SU-DHL-6 (cell line): ENCODE measurements around the gene EMID1.
"Not testable (repeated sequence)": the region's sequence is repeated elsewhere in the genome, so short reads cannot be mapped to it uniquely, and the experiment has no call there.

Source experiments
- H2AFZ ChIP-seq: fragments of 200-600 bp; sonication (generic); 2 replicates; pipeline ENCODE4 v1.6.1; 2014; ENCODE audit warnings: low read depth, mild to moderate bottlenecking, moderate library complexity, mixed read lengths, antibody characterized with exemption, low read length; ENCODE audit not compliant: severe bottlenecking
- H3F3A ChIP-seq: fragments of 200-600 bp; shearing (Covaris generic); 2 replicates; pipeline ENCODE4 v1.6.0; 2016; ENCODE audit warnings: antibody characterized with exemption, mild to moderate bottlenecking; ENCODE audit not compliant: insufficient read depth
- H3K27ac ChIP-seq: fragments of 200-600 bp; sonication (generic); 2 replicates; pipeline ENCODE4 v1.5.1; 2016; ENCODE audit warnings: low read depth, mild to moderate bottlenecking, low read length, moderate library complexity, mixed read lengths
- H3K27me3 ChIP-seq: fragments of 200-600 bp; sonication (generic), shearing (Covaris generic); 2 replicates; pipeline ENCODE4 v1.6.0; 2014; ENCODE audit warnings: mild to moderate bottlenecking, low read length
- H3K36me3 ChIP-seq: fragments of 200-600 bp; sonication (generic); 2 replicates; pipeline ENCODE4 v1.6.1; 2014; ENCODE audit warnings: mild to moderate bottlenecking, low read length, mixed read lengths
- H3K4me2 ChIP-seq: fragments of 300-600, 200-600 bp; shearing (Covaris generic), sonication (generic); 2 replicates; pipeline ENCODE4 v1.6.0; 2014; ENCODE audit warnings: low read length, low read depth, mild to moderate bottlenecking; ENCODE audit not compliant: poor library complexity, severe bottlenecking
- H3K4me3 ChIP-seq: fragments of 200-600 bp; sonication (generic); 2 replicates; pipeline ENCODE4 v1.5.1; 2014; ENCODE audit warnings: antibody characterized with exemption, low read length, mild to moderate bottlenecking, mixed read lengths; ENCODE audit not compliant: insufficient read depth, poor library complexity, severe bottlenecking
- H3K79me2 ChIP-seq: fragments of 200-600 bp; sonication (generic); 2 replicates; pipeline ENCODE4 v1.6.1; 2014; ENCODE audit warnings: mild to moderate bottlenecking, low read length, moderate library complexity; ENCODE audit not compliant: insufficient read depth
- H3K9ac ChIP-seq: fragments of 200-600 bp; sonication (generic); 2 replicates; pipeline ENCODE4 v1.7.0; 2014; ENCODE audit warnings: mild to moderate bottlenecking, low read length
- H3K9me2 ChIP-seq: fragments of 200-600 bp; sonication (generic); replicated peaks from 2 replicates; pipeline ENCODE4 v1.6.1; 2014; ENCODE audit warnings: low read length; ENCODE audit not compliant: insufficient read depth
- H3K9me3 ChIP-seq: fragments of 200-600 bp; sonication (generic); 2 replicates; pipeline ENCODE4 v1.6.1; 2014; ENCODE audit warnings: low read length, mixed read lengths; ENCODE audit not compliant: insufficient read depth
- H4K20me1 ChIP-seq: fragments of 200-600 bp; sonication (generic); 2 replicates; pipeline ENCODE4 v1.6.1; 2014; ENCODE audit warnings: low read depth, mild to moderate bottlenecking, antibody characterized with exemption, low read length, moderate library complexity, mixed read lengths
- CTCF ChIP-seq: fragments of 200-600 bp; sonication (generic); IDR thresholded peaks from one replicate; pipeline ENCODE4 v1.5.1; 2017; ENCODE audit warnings: antibody characterized with exemption, mild to moderate bottlenecking, low read length, moderate library complexity; ENCODE audit not compliant: insufficient read depth, poor library complexity, severe bottlenecking
- EZH2phosphoT487 ChIP-seq: fragments of 200-600 bp; sonication (generic), shearing (Covaris generic); conservative IDR thresholded peaks from 2 replicates; pipeline ENCODE4 v1.6.1; 2018; ENCODE audit warnings: mild to moderate bottlenecking, antibody characterized with exemption, low read length, moderate library complexity, mixed read lengths

The EMID1 gene

DNA sequence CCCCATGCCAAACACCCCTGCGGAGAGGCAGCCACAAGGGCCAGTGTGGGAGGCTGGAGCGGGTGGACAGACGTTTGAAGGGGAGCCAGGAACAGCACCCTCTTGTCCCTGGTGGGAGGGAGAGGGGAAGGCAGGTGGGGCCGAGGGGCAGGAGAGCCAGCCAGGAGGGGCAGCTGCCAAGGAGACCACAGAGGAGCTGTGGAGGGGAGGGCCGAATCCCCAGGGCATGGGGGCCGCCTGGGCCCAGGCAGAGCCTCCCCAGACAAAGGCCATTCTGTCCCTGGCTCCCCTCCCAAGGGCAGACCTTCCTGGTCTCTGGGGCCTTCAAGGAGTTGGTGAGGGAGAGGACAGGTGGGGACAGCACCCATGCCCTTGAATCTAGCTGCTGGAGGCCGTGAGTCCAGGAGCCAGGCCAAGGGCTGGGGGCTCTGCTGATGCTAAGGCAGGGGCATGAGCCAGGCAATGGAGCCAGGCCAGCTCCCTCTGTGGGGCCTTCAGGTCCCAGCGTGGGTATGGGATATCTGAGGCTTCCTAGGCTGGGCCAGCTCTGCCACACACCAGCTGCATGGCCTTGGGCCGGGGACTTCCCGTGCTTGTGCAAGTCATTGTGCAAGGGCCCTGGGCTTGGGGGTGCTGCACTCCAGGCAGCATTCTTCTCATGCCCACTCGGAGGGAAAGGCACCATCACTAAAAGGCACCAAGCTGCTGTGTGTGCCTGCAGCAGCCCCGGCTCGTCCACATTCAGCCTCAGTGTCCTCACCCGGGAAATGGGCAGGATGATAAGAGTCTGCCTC, 11.4 kb downstream of the EMID1 start:
- H3F3A ChIP-seq: no peaks in the 10 kb centered on the region
- no peak for TF ChIP-seq EZH2phosphoT487
- no peaks in the 10 kb centered on the region for H4K20me1 ChIP-seq
- H2AFZ ChIP-seq: no peak overlapping the region
- H3K4me3 ChIP-seq: no peak overlapping the region
- no peaks in the 10 kb centered on the region for H3K9me3 ChIP-seq
- H3K9me2 ChIP-seq: no peaks in the 10 kb centered on the region
- H3K9ac ChIP-seq: no peak overlapping the region
- H3K4me2 ChIP-seq: no peak overlapping the region
- no peaks in the 10 kb centered on the region for H3K36me3 ChIP-seq
- no peak overlapping the region for H3K27ac ChIP-seq
- no peaks in the 10 kb centered on the region for H3K27me3 ChIP-seq
- no peaks in the 10 kb centered on the region for H3K79me2 ChIP-seq

DNA sequence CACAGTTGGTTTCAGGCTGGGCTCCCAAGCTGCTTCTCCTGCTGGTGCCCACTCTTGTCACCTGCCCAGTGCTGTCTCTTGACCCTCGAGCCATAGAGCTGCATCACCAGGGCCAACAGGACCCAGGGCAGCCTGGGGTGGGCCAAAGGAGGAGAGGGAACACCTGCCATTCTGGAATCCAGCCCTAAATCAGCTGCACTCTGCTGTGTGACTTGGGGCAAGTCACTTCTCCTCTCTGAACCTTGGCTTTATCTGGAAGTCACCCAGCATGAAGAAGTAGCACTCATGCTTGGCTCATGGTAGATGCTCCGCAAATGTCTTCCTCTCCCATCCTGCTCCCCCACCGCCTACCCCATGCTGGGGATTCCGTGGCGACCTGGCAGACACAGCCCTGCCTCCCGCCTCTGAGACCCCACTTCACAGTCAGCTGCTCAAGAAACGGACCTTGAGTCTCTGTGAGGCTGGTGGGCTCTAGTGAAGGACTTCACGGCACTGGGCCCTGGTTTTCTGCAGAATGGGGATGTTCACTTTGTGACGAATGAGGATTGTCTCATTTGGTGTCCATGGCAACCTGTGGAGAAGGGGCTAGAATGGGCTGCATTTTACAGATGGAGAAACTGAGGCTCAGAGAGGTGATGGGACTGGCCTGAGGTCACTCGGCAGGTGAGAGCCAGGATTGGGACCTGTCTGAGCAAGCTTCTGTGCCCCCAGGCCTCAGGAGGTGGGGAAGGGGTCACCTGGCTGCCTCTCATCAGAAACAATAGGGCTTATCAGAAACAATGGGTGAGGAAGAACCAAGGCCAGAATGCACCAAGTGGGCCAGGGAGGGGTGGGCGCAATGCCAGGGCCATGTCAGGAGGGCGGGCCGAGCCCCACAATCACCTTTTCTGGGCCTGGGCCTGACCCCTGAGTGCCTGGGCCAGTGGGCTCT, 12.4 kb downstream of the EMID1 start:
- Histone ChIP-seq H3F3A (no peaks in the 10 kb centered on the region), H3K9me3 (no peaks in the 10 kb centered on the region), H3K9ac (no peak overlapping the region), H3K27me3 (no peaks in the 10 kb centered on the region), H3K36me3 (no peaks in the 10 kb centered on the region), H3K4me2 (no peak overlapping the region), H3K27ac (no peak overlapping the region), H3K79me2 (no peaks in the 10 kb centered on the region), H4K20me1 (no peaks in the 10 kb centered on the region), H2AFZ (no peak overlapping the region), H3K4me3 (no peak overlapping the region), H3K9me2 (no peaks in the 10 kb centered on the region)
- TF ChIP-seq CTCF (no peak), EZH2phosphoT487 (no peak)

DNA sequence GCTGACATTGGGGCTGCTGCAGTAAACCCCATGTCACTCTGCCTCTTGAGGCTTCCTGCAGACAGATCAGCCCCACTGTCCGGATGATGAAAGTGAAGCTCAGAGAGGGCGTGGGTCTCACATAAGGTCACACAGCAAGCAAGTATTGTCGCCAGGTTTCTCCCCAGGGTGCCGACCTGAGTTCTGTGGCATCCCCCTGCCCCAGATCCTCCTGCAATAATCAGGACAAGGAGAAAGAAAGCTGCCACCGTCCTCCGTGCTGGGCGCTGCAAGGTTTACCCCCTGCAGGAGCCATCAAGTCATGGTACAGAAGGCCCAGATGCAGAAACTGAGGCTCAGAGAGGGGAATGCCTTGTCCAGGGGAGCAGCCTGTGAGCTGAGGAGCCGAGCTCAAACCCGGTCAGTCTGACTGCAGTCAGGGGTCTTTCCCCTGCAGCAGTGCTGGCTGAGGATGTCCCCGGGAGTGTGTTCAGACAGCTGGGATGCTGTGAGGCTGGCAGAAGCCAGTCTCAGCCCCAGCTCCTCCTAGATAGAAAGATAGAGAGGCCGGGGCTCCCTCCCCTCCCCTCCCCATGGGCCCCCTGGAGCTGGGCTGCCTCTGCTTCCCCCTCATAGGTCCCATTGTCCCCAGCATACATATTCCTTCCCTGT, 13.2 kb downstream of the EMID1 start:
- H3K27me3 ChIP-seq: no peaks in the 10 kb centered on the region
- H3F3A ChIP-seq: no peaks in the 10 kb centered on the region

DNA sequence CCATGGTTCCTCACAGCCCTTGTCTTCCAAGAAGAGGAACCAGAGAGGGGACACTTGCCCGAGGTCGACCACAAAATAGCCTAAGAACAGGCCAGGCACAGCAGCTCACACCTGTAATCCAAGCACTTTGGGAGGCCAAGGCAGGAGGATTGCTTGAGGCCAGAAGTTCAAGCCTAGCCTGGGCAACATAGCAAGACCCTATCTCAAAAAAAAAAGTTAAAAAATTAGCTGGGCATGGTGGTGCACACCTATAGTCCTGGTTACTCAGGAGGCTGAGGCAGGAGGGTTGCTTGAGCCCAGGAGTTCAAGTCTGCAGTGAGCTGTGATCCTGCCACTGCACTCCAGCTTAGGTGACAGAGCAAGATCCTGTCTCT, 13.7 kb downstream of the EMID1 start:
- H3K9ac ChIP-seq, H4K20me1 ChIP-seq, H3K27ac ChIP-seq, H3K36me3 ChIP-seq, H3K4me3 ChIP-seq, H2AFZ ChIP-seq, H3K4me2 ChIP-seq, H3K27me3 ChIP-seq, H3K79me2 ChIP-seq, H3F3A ChIP-seq, H3K9me3 ChIP-seq, H3K9me2 ChIP-seq: not testable (repeated sequence)

More for the DNA sequence above, 13.2 kb downstream of the EMID1 start:
- no peak overlapping the region for H3K4me3 ChIP-seq
- no peaks in the 10 kb centered on the region for H4K20me1 ChIP-seq
- no peaks in the 10 kb centered on the region for H3K9me2 ChIP-seq
- no peaks in the 10 kb centered on the region for H3K79me2 ChIP-seq
- TF ChIP-seq EZH2phosphoT487 (no peak), CTCF (no peak)
- H3K4me2 ChIP-seq: no peak overlapping the region
- H3K9me3 ChIP-seq: no peaks in the 10 kb centered on the region
- no peaks in the 10 kb centered on the region for H3K36me3 ChIP-seq
- no peak overlapping the region for H2AFZ ChIP-seq
- H3K27ac ChIP-seq: no peak overlapping the region
- H3K9ac ChIP-seq: no peak overlapping the region
